ENCODE results near the gene ASB17. TPM values are rescaled to one million over a fixed set of nuclear protein-coding genes. Genes with fewer than 3 reads are reported as not detected.
"Not testable (repeated sequence)": the region's sequence is repeated elsewhere in the genome, so short reads cannot be mapped to it uniquely, and the experiment has no call there.

ASB17 gene
- total RNA-seq, 2 donors from 2014 or later, result not detected

DNA sequence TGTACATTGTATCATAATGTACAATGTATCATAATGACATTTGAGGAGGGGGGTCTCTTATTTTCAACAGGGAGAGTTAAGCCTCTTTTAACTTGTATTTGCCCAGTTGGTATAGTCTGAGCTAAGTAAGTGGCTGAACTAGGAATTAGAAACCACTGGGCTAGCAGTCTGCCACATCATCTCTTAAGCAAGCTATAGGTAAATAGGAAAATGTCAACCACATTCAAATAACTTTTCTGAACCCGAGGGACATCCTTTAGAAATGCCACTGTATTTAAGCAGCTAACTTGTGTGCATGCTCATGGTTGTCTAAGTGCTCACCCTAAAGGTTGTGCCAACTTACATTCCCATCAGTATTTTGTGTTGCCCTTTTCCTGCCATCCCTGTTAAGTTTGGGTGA lies 35.5 kb upstream of the ASB17 start:
- Histone ChIP-seq H3K27ac (no peak overlapping the region), H3K4me1 (no peaks in the 10 kb centered on the region), H3K36me3 (replicated peaks in 1 of 2; ENCODE audit: insufficient read depth in 1 of 2, low read depth in 2 of 2) (no peaks in the 10 kb centered on the region), H3K4me3 (no peak overlapping the region), H3K27me3 (no peaks in the 10 kb centered on the region), H3K9me3 (no peaks in the 10 kb centered on the region)
- ATAC-seq (no peak), DNase-seq (no peak)
- WGBS, 2 donors, result 35 to 42% methylated on average over 1 of the region's 1 CpG
- no peak for TF ChIP-seq POLR2A (IDR thresholded peaks at IDR 0.05)
- TF ChIP-seq, protein P1, sequence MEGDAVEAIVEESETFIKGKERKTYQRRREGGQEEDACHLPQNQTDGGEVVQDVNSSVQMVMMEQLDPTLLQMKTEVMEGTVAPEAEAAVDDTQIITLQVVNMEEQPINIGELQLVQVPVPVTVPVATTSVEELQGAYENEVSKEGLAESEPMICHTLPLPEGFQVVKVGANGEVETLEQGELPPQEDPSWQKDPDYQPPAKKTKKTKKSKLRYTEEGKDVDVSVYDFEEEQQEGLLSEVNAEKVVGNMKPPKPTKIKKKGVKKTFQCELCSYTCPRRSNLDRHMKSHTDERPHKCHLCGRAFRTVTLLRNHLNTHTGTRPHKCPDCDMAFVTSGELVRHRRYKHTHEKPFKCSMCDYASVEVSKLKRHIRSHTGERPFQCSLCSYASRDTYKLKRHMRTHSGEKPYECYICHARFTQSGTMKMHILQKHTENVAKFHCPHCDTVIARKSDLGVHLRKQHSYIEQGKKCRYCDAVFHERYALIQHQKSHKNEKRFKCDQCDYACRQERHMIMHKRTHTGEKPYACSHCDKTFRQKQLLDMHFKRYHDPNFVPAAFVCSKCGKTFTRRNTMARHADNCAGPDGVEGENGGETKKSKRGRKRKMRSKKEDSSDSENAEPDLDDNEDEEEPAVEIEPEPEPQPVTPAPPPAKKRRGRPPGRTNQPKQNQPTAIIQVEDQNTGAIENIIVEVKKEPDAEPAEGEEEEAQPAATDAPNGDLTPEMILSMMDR (IDR thresholded peaks at IDR 0.05), result no peak
- intact Hi-C loops (cut with DNase I), result no loop called here

DNA sequence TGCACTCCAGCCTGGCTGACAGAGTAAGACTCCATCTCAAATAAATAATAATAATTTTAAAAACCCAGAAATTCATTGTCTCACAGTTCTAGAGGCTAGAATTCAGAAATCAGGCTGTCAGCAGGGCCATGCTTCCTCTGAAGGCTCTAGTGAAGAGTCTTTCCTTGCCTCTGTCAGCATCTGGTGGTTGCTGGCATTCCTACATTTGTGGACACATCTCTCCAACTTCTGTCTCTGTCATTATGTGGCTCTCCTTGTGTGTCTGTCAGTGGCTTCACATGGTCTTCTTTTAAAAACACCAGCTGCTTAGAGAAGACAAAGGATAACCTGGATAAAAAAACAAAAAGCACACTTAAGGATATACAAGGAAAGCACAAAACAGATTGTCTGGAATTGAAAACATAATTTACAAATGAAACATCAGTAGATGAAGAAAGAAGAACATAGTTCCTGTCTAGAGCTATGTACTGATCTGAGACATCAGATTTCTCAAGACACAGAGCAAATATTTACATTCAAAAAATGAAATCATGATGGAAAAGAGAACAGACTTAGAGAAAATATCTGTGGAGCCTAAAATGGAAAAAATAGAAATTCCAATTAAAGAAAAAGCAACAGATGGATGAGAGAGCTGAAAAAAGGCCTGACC lies 32.7 kb upstream of the ASB17 start:
- no peaks in the 10 kb centered on the region for H3K4me1 ChIP-seq
- TF ChIP-seq POLR2A (IDR thresholded peaks at IDR 0.05), result no peak
- TF ChIP-seq, protein P1 (IDR thresholded peaks at IDR 0.05), result no peak
- no peaks in the 10 kb centered on the region for H3K9me3 ChIP-seq
- no peaks in the 10 kb centered on the region for H3K27me3 ChIP-seq
- intact Hi-C loops (cut with DNase I), result no loop called here
- H3K36me3 ChIP-seq (replicated peaks in 1 of 2; ENCODE audit: insufficient read depth in 1 of 2, low read depth in 2 of 2), result no peaks in the 10 kb centered on the region
- DNase-seq (no peak), ATAC-seq (no peak)
- no peak overlapping the region for H3K4me3 ChIP-seq
- no peak overlapping the region for H3K27ac ChIP-seq

DNA sequence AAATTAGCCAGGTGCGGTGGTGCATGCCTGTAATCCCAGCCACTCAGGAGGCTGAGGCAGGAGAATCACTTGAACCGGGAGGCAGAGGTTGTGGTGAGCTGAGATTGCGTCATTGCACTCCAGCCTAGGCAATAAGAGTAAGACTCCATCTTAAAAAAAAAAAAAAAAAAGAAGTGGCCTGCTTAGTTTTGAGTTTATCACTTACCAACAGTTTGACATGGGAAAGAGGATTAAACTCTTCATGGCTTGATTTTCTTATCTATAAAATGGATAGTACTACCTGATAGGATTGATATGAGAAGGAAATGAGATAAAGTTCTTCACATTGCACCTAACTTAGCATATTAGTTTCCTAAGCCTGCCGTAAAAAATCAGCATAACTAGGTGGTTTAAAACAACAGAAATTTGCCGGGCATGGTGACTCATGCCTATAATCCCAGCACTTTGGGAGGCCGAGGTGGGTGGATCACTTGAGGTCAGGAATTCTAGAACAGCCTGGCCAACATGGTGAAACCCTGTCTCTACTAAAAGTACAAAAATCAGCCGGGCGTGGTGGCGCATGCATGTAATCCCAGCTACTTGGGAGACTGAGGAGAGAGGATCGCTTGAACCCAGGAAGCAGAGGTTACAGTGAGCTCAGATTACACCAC lies 32.0 kb upstream of the ASB17 start:
- H3K36me3 ChIP-seq (replicated peaks in 1 of 2; ENCODE audit: insufficient read depth in 1 of 2, low read depth in 2 of 2); intact Hi-C loops (cut with DNase I); DNase-seq; H3K9me3 ChIP-seq; H3K27me3 ChIP-seq; H3K4me1 ChIP-seq; ATAC-seq; H3K27ac ChIP-seq; H3K4me3 ChIP-seq: not testable (repeated sequence)
- 77 to 79% methylated on average over 10 of the region's 10 CpGs for WGBS, 2 donors

DNA sequence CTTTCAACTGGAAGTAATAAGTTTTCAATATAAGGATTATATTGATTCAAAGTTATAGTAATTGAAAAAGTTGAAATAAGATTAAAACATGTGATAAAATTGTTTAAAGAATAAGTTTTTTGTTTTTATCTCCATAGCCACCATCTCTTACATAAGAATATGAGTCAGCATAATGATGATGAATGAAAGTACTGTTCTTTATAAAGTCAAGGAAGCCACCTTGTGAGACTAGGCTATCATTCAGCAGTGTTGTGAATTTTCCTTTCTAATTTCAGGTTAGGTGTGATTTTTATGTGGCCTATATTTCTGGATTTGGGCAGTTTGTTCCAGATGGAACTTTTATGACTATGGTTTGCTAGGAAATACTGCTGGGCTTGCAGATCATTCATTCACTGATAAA lies 22.4 kb upstream of the ASB17 start:
- DNase-seq, result no peak
- Histone ChIP-seq H3K27ac (no peak overlapping the region), H3K36me3 (replicated peaks in 1 of 2; ENCODE audit: insufficient read depth in 1 of 2, low read depth in 2 of 2) (no peaks in the 10 kb centered on the region), H3K27me3 (no peaks in the 10 kb centered on the region), H3K4me3 (no peak overlapping the region), H3K4me1 (no peaks in the 10 kb centered on the region), H3K9me3 (no peaks in the 10 kb centered on the region)
- ATAC-seq, result no peak
- intact Hi-C loops (cut with DNase I), result no loop called here
- no peak for TF ChIP-seq POLR2A (IDR thresholded peaks at IDR 0.05)
- TF ChIP-seq, protein P1 (IDR thresholded peaks at IDR 0.05), result no peak

DNA sequence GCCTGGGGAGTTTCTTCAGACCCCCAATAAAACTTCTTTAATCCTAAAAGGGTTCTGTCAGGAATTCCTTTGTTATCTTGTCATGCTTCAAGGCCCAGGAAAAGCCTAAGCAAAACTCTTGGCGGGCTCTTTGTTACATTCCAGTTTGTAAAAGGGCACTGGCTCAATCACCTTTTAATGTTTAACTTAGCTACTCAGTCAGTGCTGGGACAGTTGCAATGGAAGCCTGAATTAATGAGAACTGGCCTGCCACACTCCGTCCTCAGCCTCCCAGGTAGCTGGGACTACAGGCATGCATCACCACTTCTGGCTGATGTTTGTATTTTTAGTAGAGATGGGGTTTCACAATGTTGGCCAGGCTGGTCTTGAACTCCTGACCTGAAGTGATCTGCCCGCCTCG lies 21.3 kb upstream of the ASB17 start:
- 62 to 64% methylated on average over 4 of the region's 4 CpGs for WGBS, 2 donors
- ATAC-seq (no peak), DNase-seq (no peak)
- Histone ChIP-seq H3K9me3 (no peaks in the 10 kb centered on the region), H3K27me3 (no peaks in the 10 kb centered on the region), H3K27ac (no peak overlapping the region), H3K36me3 (replicated peaks in 1 of 2; ENCODE audit: insufficient read depth in 1 of 2, low read depth in 2 of 2) (no peaks in the 10 kb centered on the region), H3K4me1 (no peaks in the 10 kb centered on the region), H3K4me3 (no peak overlapping the region)
- TF ChIP-seq, protein P1 (IDR thresholded peaks at IDR 0.05), result no peak
- no peak for TF ChIP-seq POLR2A (IDR thresholded peaks at IDR 0.05)
- intact Hi-C loops (cut with DNase I), result no loop called here

Data from body of pancreas (tissue), 4 donors.